Mesenchymal stem cell (in vitro differentiated cells and primary cell): ENCODE data around the gene COL6A3.

Source experiments
- DNase-seq: peaks from one replicate; pipeline ENCODE4 v3.0.0-alpha.2; 2013
- H2AFZ ChIP-seq: one replicate; pipeline ENCODE4 v1.6.1; 2013; ENCODE audit warnings: low read depth, mild to moderate bottlenecking, control low read depth, inconsistent platforms, low read length, moderate library complexity
- H2AK5ac ChIP-seq: 2 replicates; pipeline ENCODE4 v1.6.1; 2013; ENCODE audit warnings: low read length, moderate library complexity, mild to moderate bottlenecking, inconsistent platforms; ENCODE audit not compliant: severe bottlenecking
- H2BK120ac ChIP-seq: one replicate; pipeline ENCODE4 v1.6.1; 2013; ENCODE audit warnings: low read depth, mild to moderate bottlenecking, inconsistent platforms, low read length, moderate library complexity
- H2BK12ac ChIP-seq, 2 experiments: one replicate each; pipeline ENCODE4 v1.6.1; 2013; ENCODE audit warnings: inconsistent platforms in 2 of 2, low read length in 2 of 2, mild to moderate bottlenecking in 2 of 2, moderate library complexity in 2 of 2, control low read depth in 1 of 2
- H2BK15ac ChIP-seq: one replicate; pipeline ENCODE4 v1.6.1; 2013; ENCODE audit warnings: mild to moderate bottlenecking, low read depth, inconsistent platforms; ENCODE audit not compliant: poor library complexity, severe bottlenecking
- H2BK5ac ChIP-seq: 2 replicates; pipeline ENCODE4 v1.6.1; 2013; ENCODE audit warnings: low read depth, mild to moderate bottlenecking, low read length, control low read depth, inconsistent platforms; ENCODE audit not compliant: poor library complexity, severe bottlenecking
- H3K14ac ChIP-seq, 2 experiments: one replicate each; pipeline ENCODE4 v1.6.1; 2013; ENCODE audit warnings: inconsistent platforms in 2 of 2, low read length in 2 of 2, control low read depth in 1 of 2, mild to moderate bottlenecking in 1 of 2, moderate library complexity in 1 of 2
- H3K18ac ChIP-seq, 2 experiments: one replicate each; pipeline ENCODE4 v1.6.1; 2013; ENCODE audit warnings: inconsistent platforms in 2 of 2, low read length in 2 of 2, control low read depth in 1 of 2, low read depth in 1 of 2, mild to moderate bottlenecking in 1 of 2
- H3K23ac ChIP-seq, 2 experiments: one replicate each; pipeline ENCODE4 v1.6.1; 2013; ENCODE audit warnings: inconsistent platforms in 2 of 2, low read length in 2 of 2, mild to moderate bottlenecking in 2 of 2, moderate library complexity in 2 of 2, control low read depth in 1 of 2
- H3K27ac ChIP-seq: 2 replicates; pipeline ENCODE4 v1.5.1; 2013; ENCODE audit warnings: mild to moderate bottlenecking, moderate library complexity, low read length, control low read depth, inconsistent platforms; ENCODE audit not compliant: poor library complexity, severe bottlenecking
- H3K27me3 ChIP-seq, 2 experiments: 2 replicates each; pipeline versions ENCODE4 v1.6.1 to v1.7.0; 2013; ENCODE audit warnings: low read length in 2 of 2, mild to moderate bottlenecking in 2 of 2, moderate library complexity in 2 of 2, control low read depth in 1 of 2, inconsistent platforms in 1 of 2; ENCODE audit not compliant: control insufficient read depth in 1 of 2, insufficient read depth in 1 of 2
- H3K36me3 ChIP-seq, 2 experiments: 2 replicates each; pipeline versions ENCODE4 v1.6.1 to v1.7.0; 2013; ENCODE audit warnings: low read length in 2 of 2, control low read depth in 1 of 2, inconsistent platforms in 1 of 2, low read depth in 1 of 2, mild to moderate bottlenecking in 1 of 2; ENCODE audit not compliant: insufficient read depth in 2 of 2, control insufficient read depth in 1 of 2
- H3K4ac ChIP-seq, 2 experiments: one replicate each; pipeline ENCODE4 v1.6.1; 2013; ENCODE audit warnings: inconsistent platforms in 2 of 2, low read length in 2 of 2, mild to moderate bottlenecking in 2 of 2, moderate library complexity in 2 of 2, control low read depth in 1 of 2, low read depth in 1 of 2
- H3K4me1 ChIP-seq: 2 replicates; pipeline ENCODE4 v1.6.1; 2013; ENCODE audit warnings: low read depth, low read length, control low read depth; ENCODE audit not compliant: control insufficient read depth, insufficient read depth
- H3K4me2 ChIP-seq: 2 replicates; pipeline ENCODE4 v1.6.1; 2013; ENCODE audit warnings: low read length, mild to moderate bottlenecking, inconsistent platforms; ENCODE audit not compliant: poor library complexity, severe bottlenecking
- H3K4me3 ChIP-seq, 2 experiments: 2 replicates each; pipeline versions ENCODE4 v1.5.1 to v1.7.0; 2013; ENCODE audit warnings: low read length in 2 of 2, mild to moderate bottlenecking in 2 of 2, control low read depth in 1 of 2, low read depth in 1 of 2; ENCODE audit not compliant: insufficient read depth in 1 of 2
- H3K79me1 ChIP-seq: replicated peaks from 2 replicates; pipeline ENCODE4 v1.6.1; 2013; ENCODE audit warnings: mild to moderate bottlenecking, control low read depth, low read length, inconsistent platforms; ENCODE audit not compliant: poor library complexity, severe bottlenecking
- H3K9ac ChIP-seq: 2 replicates; pipeline ENCODE4 v1.7.0; 2013; ENCODE audit warnings: mild to moderate bottlenecking, low read length, moderate library complexity
- H3K9me3 ChIP-seq: 2 replicates; pipeline ENCODE4 v1.7.0; 2013; ENCODE audit warnings: mild to moderate bottlenecking, low read length; ENCODE audit not compliant: control insufficient read depth
- H4K8ac ChIP-seq: one replicate; pipeline ENCODE4 v1.6.1; 2013; ENCODE audit warnings: inconsistent platforms, mild to moderate bottlenecking, low read length, moderate library complexity
- H4K91ac ChIP-seq: one replicate; pipeline ENCODE4 v1.6.1; 2013; ENCODE audit warnings: mild to moderate bottlenecking, low read length, inconsistent platforms
- WGBS: methylation state at CpG from one replicate; pipeline ENCODE4 v1.1.7; 2013; ENCODE audit warnings: mixed read lengths; 5-methylcytosine and 5-hydroxymethylcytosine counted together

COL6A3 gene

DNA sequence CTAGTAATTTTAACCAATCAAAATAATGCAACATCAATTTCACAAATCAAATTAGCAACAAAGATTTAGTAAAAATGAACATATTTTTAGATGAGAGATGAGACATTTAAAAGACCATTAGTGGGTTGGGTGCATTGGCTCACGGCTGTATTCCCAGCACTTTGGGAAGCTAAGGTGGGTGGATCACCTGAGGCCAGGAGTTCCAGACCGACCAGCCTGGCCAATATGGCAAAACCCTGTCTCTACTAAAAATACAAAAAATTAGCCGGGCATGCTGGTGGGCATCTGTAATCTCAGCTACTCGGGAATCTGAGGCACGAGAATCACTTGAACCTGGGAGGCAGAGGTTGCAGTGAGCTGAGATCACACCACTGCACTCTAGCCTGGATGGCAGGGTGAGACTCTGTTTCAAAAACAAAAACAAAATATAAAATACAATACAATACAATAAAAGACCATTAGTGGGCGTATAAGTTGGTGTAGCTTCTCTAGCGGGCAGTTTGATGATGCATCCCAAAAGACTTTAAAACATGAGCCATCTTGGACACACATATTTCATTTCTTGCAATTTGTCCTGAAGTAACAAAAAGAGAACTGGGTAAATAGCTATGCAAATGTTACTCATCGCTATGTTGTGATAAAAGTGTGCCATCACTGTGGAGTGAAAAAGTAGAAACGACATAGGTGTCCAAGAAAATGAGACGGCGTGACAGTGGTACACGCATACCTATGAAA is 101.8 kb downstream of the COL6A3 start:
- WGBS: 83% methylated on average over 12 of the region's 12 CpGs
- H2BK5ac ChIP-seq: no peak overlapping the region
- H2BK15ac ChIP-seq: no peak overlapping the region
- peaks cover 12% of the 10 kb centered on the region for H3K4me1 ChIP-seq
- no peak overlapping the region for H3K14ac ChIP-seq
- H2BK120ac ChIP-seq: no peak overlapping the region
- peak overlapping the region; percentile 35 to 75 for H2BK12ac ChIP-seq
- no peak overlapping the region for H2AFZ ChIP-seq
- H4K91ac ChIP-seq: peak overlapping the region; percentile 54
- H3K9ac ChIP-seq: no peak overlapping the region
- H4K8ac ChIP-seq: no peak overlapping the region
- no peaks in the 10 kb centered on the region for H3K79me1 ChIP-seq
- H3K18ac ChIP-seq: peak overlapping the region in 1 of 2 experiments; percentile 58
- H3K4me3 ChIP-seq: no peak overlapping the region
- no peaks in the 10 kb centered on the region for H3K36me3 ChIP-seq
- no peak overlapping the region for H3K27ac ChIP-seq
- H3K27me3 ChIP-seq: no peaks in the 10 kb centered on the region
- no peak overlapping the region for H3K23ac ChIP-seq
- H3K4me2 ChIP-seq: no peak overlapping the region
- no peak for DNase-seq
- H3K9me3 ChIP-seq: no peaks in the 10 kb centered on the region
- H2AK5ac ChIP-seq: no peak overlapping the region
- peak overlapping the region; percentile 63 to 75 for H3K4ac ChIP-seq

GRCh38 chr2:237310515-237311114 is 103.3 kb downstream of the COL6A3 start:
- H3K4ac ChIP-seq: peak overlapping the region; percentile 6 to 80
- peak overlapping the region; percentile 40 to 88 for H3K18ac ChIP-seq
- peak overlapping the region; percentile 24 for H3K9ac ChIP-seq
- H4K91ac ChIP-seq: peak overlapping the region; percentile 67
- peak overlapping the region; percentile 62 for H2AK5ac ChIP-seq
- peak overlapping the region; percentile 73 for H2BK120ac ChIP-seq
- DNase-seq: no peak
- H2AFZ ChIP-seq: no peak overlapping the region
- peak overlapping the region; percentile 19 for H3K4me2 ChIP-seq
- no peak overlapping the region for H3K27ac ChIP-seq
- peak overlapping the region; percentile 85 to 86 for H2BK12ac ChIP-seq
- H3K27me3 ChIP-seq: no peaks in the 10 kb centered on the region
- peak overlapping the region; percentile 97 for H2BK15ac ChIP-seq
- no peaks in the 10 kb centered on the region for H3K36me3 ChIP-seq
- H3K14ac ChIP-seq: no peak overlapping the region
- H3K23ac ChIP-seq: no peak overlapping the region
- no peak overlapping the region for H3K4me3 ChIP-seq
- H4K8ac ChIP-seq: peak overlapping the region; percentile 69
- H2BK5ac ChIP-seq: no peak overlapping the region
- peaks cover 22% of the 10 kb centered on the region for H3K4me1 ChIP-seq
- WGBS: 77% methylated on average over 14 of the region's 14 CpGs
- no peaks in the 10 kb centered on the region for H3K9me3 ChIP-seq
- H3K79me1 ChIP-seq: no peaks in the 10 kb centered on the region

GRCh38 chr2:237309416-237309815 is 104.5 kb downstream of the COL6A3 start:
- WGBS: 89% methylated on average over 1 of the region's 4 CpGs
- Histone ChIP-seq H3K14ac (no peak overlapping the region), H3K9ac (peak overlapping the region; percentile 30), H3K79me1 (no peaks in the 10 kb centered on the region), H3K27me3 (no peaks in the 10 kb centered on the region), H2BK12ac (no peak overlapping the region), H3K27ac (no peak overlapping the region), H3K23ac (no peak overlapping the region), H4K8ac (no peak overlapping the region), H3K9me3 (no peaks in the 10 kb centered on the region), H2AFZ (no peak overlapping the region), H4K91ac (no peak overlapping the region), H2BK5ac (no peak overlapping the region), H3K4me3 (no peak overlapping the region), H3K4ac (no peak overlapping the region), H2BK15ac (no peak overlapping the region), H2AK5ac (no peak overlapping the region), H2BK120ac (no peak overlapping the region), H3K18ac (no peak overlapping the region), H3K36me3 (no peaks in the 10 kb centered on the region), H3K4me2 (no peak overlapping the region), H3K4me1 (peaks cover 16% of the 10 kb centered on the region)
- DNase-seq: no peak

- Histone ChIP-seq H3K36me3 (no peaks in the 10 kb centered on the region), H3K9ac (peak overlapping the region; percentile 30), H3K18ac (peak overlapping the region; percentile 58 to 63), H2BK5ac (no peak overlapping the region), H3K4me2 (no peak overlapping the region), H2AFZ (no peak overlapping the region), H2BK15ac (no peak overlapping the region), H4K8ac (no peak overlapping the region), H3K27ac (no peak overlapping the region), H3K14ac (no peak overlapping the region), H2BK12ac (no peak overlapping the region), H3K4me3 (no peak overlapping the region), H3K79me1 (no peaks in the 10 kb centered on the region), H2AK5ac (no peak overlapping the region), H2BK120ac (no peak overlapping the region), H3K9me3 (no peaks in the 10 kb centered on the region), H3K4ac (peak overlapping the region; percentile 46 to 59), H3K23ac (no peak overlapping the region), H4K91ac (no peak overlapping the region), H3K27me3 (no peaks in the 10 kb centered on the region), H3K4me1 (peaks cover 16% of the 10 kb centered on the region)
- WGBS: 77% methylated on average over 3 of the region's 3 CpGs
- no peak for DNase-seq
Observed at GRCh38 chr2:237309011-237309410, 105.0 kb downstream of the COL6A3 start.
